ENCODE measurements around the gene XPOT. TPM values are rescaled to one million over a fixed set of nuclear protein-coding genes. Genes with fewer than 3 reads are reported as not detected.

The XPOT gene
- total and polyA plus RNA-seq, 2 donors (not counting 1 experiment from before 2014, with no cell fraction given) = 11.7 to 48.8 TPM

- peaks cover 5 to 12% of the 10 kb centered on the region in 2 donors for H3K4me1 ChIP-seq (ENCODE audit: control insufficient read depth in 2 of 2, insufficient read depth in 2 of 2, low read length in 2 of 2)
- ChIA-PET CTCF (no interaction called here), POLR2A (interaction anchor here (0.7 kb wide), 1 partner anchor 164 kb away, joined by 3 read pairs; no protein-coding TSS in a partner anchor)
- H3K9me3 ChIP-seq (ENCODE audit: control extremely low read depth in 1 of 3, control insufficient read depth in 2 of 3, insufficient read depth in 1 of 3, low read length in 2 of 3) = no peaks in the 10 kb centered on the region
- H3K36me3 ChIP-seq (replicated peaks in 1 of 2; ENCODE audit: control extremely low read depth in 1 of 2, control insufficient read depth in 1 of 2, extremely low read depth in 1 of 2, insufficient read depth in 2 of 2, low read length in 1 of 2) = peaks cover 0 to 8% of the 10 kb centered on the region in 2 experiments
- H3K27ac ChIP-seq (ENCODE audit: low read length in 2 of 2) = no peak overlapping the region
- ATAC-seq (ENCODE audit: low read depth) (no peak), DNase-seq (no peak)
- Mint-ChIP-seq H3K4me1 (peaks cover 27% of the 10 kb centered on the region), H3K27me3 (no peaks in the 10 kb centered on the region), H3K9me3 (ENCODE audit: insufficient read depth) (no peaks in the 10 kb centered on the region), H3K4me3 (peak overlapping the region; percentile 96), H3K27ac (peak overlapping the region; percentile 21)
- H3K4me3 ChIP-seq (ENCODE audit: control extremely low read depth in 1 of 5, extremely low read depth in 1 of 5, insufficient read depth in 1 of 5, low read depth in 2 of 5, low read length in 4 of 5) = no peak overlapping the region
- no peaks in the 10 kb centered on the region for H3K27me3 ChIP-seq (replicated peaks in 1 of 4; ENCODE audit: control extremely low read depth in 1 of 4, control insufficient read depth in 3 of 4, insufficient read depth in 4 of 4, low read length in 3 of 4)
- WGBS (ENCODE audit: insufficient coverage) = no CpG with 5 or more reads among the region's 2 CpGs
- intact Hi-C loops (cut with micrococcal nuclease) = loop anchor here (5.0 kb wide), 4 partner anchors 162 to 1848 kb away; partner anchors contain the start of genes GNS, RASSF3 and SRGAP1
- H4K20me1 ChIP-seq (ENCODE audit: control insufficient read depth, insufficient read depth, low read length, poor library complexity, severe bottlenecking) = no peaks in the 10 kb centered on the region
- peak overlapping the region; percentile 12 for H2AFZ ChIP-seq (ENCODE audit: insufficient read depth, low read depth, low read length, poor library complexity, severe bottlenecking)
- H3K4me2 ChIP-seq (replicated peaks; ENCODE audit: low read depth, low read length, poor library complexity, severe bottlenecking) = no peak overlapping the region
- H3K9ac ChIP-seq (ENCODE audit: low read length) = no peak overlapping the region
- H3K79me2 ChIP-seq (ENCODE audit: control insufficient read depth, insufficient read depth, low read length) = peaks cover 41% of the 10 kb centered on the region
- TF ChIP-seq CTCF (IDR thresholded peaks at IDR 0.05) (no peak), EZH2 (IDR thresholded peaks at IDR 0.05; ENCODE audit: borderline replicate concordance, insufficient read depth, low read depth, low read length, poor library complexity, severe bottlenecking) (no peak)
Observed at GRCh38 chr12:64450057-64450640, 46.0 kb downstream of the XPOT start.

- peaks cover 34% of the 10 kb centered on the region for H3K4me1 Mint-ChIP-seq
- intact Hi-C loops (cut with micrococcal nuclease) = loop anchor here (5.0 kb wide), 4 partner anchors 161 to 1849 kb away; partner anchors contain the start of genes GNS, RASSF3 and SRGAP1
- ChIA-PET CTCF (no interaction called here), POLR2A (no interaction called here)
- Histone ChIP-seq H3K4me1 (ENCODE audit: control insufficient read depth in 2 of 2, insufficient read depth in 2 of 2, low read length in 2 of 2) (peaks cover 5 to 12% of the 10 kb centered on the region in 2 donors), H3K9me3 (ENCODE audit: control extremely low read depth in 1 of 3, control insufficient read depth in 2 of 3, insufficient read depth in 1 of 3, low read length in 2 of 3) (no peaks in the 10 kb centered on the region), H3K27me3 (replicated peaks in 1 of 4; ENCODE audit: control extremely low read depth in 1 of 4, control insufficient read depth in 3 of 4, insufficient read depth in 4 of 4, low read length in 3 of 4) (no peaks in the 10 kb centered on the region), H3K4me2 (replicated peaks; ENCODE audit: low read depth, low read length, poor library complexity, severe bottlenecking) (peak overlapping the region; percentile 80), H3K36me3 (replicated peaks in 1 of 2; ENCODE audit: control extremely low read depth in 1 of 2, control insufficient read depth in 1 of 2, extremely low read depth in 1 of 2, insufficient read depth in 2 of 2, low read length in 1 of 2) (peaks cover 0 to 8% of the 10 kb centered on the region in 2 experiments), H4K20me1 (ENCODE audit: control insufficient read depth, insufficient read depth, low read length, poor library complexity, severe bottlenecking) (no peaks in the 10 kb centered on the region), H2AFZ (ENCODE audit: insufficient read depth, low read depth, low read length, poor library complexity, severe bottlenecking) (peak overlapping the region; percentile 94), H3K27ac (ENCODE audit: low read length in 2 of 2) (peak overlapping the region in 1 of 2 donors; percentile 77), H3K4me3 (ENCODE audit: control extremely low read depth in 1 of 5, extremely low read depth in 1 of 5, insufficient read depth in 1 of 5, low read depth in 2 of 5, low read length in 4 of 5) (peak overlapping the region; percentile 66 to 97 (median 81)), H3K9ac (ENCODE audit: low read length) (peak overlapping the region; percentile 85), H3K79me2 (ENCODE audit: control insufficient read depth, insufficient read depth, low read length) (peaks cover 48% of the 10 kb centered on the region)
- no peak for ATAC-seq (ENCODE audit: low read depth)
- no peak for TF ChIP-seq EZH2 (IDR thresholded peaks at IDR 0.05; ENCODE audit: borderline replicate concordance, insufficient read depth, low read depth, low read length, poor library complexity, severe bottlenecking)
- TF ChIP-seq CTCF (IDR thresholded peaks at IDR 0.05) = no peak
- H3K27ac Mint-ChIP-seq = peak overlapping the region; percentile 81
- DNase-seq = peak; percentile 48
- WGBS (ENCODE audit: insufficient coverage) = 8% methylated on average over 4 of the region's 8 CpGs
- H3K4me3 Mint-ChIP-seq = peak overlapping the region; percentile 96
- no peaks in the 10 kb centered on the region for H3K9me3 Mint-ChIP-seq (ENCODE audit: insufficient read depth)
- H3K27me3 Mint-ChIP-seq = no peaks in the 10 kb centered on the region
Observed at GRCh38 chr12:64450711-64451486, 46.7 kb downstream of the XPOT start.

Measured in B cell (primary cell).